Endodermal cell (in vitro differentiated cells): Measurements from ENCODE around the gene KRTAP1-1. TPM values are rescaled to one million over a fixed set of nuclear protein-coding genes. Genes with fewer than 3 reads are reported as not detected.
"Not testable (repeated sequence)": the region's sequence is repeated elsewhere in the genome, so short reads cannot be mapped to it uniquely, and the experiment has no call there.

Source experiments
- DNase-seq: peaks from one replicate; pipeline ENCODE4 v3.0.0-alpha.2; 2017
- H3K27ac ChIP-seq: 2 replicates; pipeline ENCODE4 v1.5.1; 2013; ENCODE audit warnings: mild to moderate bottlenecking, low read depth, low read length, moderate library complexity
- H3K27me3 ChIP-seq: 2 replicates; pipeline ENCODE4 v1.6.1; 2013; ENCODE audit warnings: mild to moderate bottlenecking, low read length, moderate library complexity; ENCODE audit not compliant: insufficient read depth, control insufficient read depth, poor library complexity, severe bottlenecking
- H3K36me3 ChIP-seq: 2 replicates; pipeline ENCODE4 v1.7.0; 2013; ENCODE audit warnings: mild to moderate bottlenecking, low read length, moderate library complexity; ENCODE audit not compliant: control insufficient read depth, insufficient read depth
- H3K4me1 ChIP-seq: one replicate; pipeline ENCODE4 v1.7.0; 2013; ENCODE audit warnings: low read length; ENCODE audit not compliant: control insufficient read depth, insufficient read depth
- H3K4me3 ChIP-seq: 2 replicates; pipeline ENCODE4 v1.5.1; 2013; ENCODE audit warnings: mild to moderate bottlenecking, low read length, moderate library complexity
- H3K9ac ChIP-seq: 2 replicates; pipeline ENCODE4 v1.6.1; 2013; ENCODE audit warnings: mild to moderate bottlenecking, low read length, moderate library complexity; ENCODE audit not compliant: poor library complexity, severe bottlenecking; ENCODE audit errors: extremely low read depth
- H3K9me3 ChIP-seq: 2 replicates; pipeline ENCODE4 v1.6.1; 2013; ENCODE audit warnings: mild to moderate bottlenecking, low read length, moderate library complexity; ENCODE audit not compliant: control insufficient read depth
- H3K27ac Mint-ChIP-seq: 2 replicates; pipeline ENCODE4 v1.8.0; 2020; ENCODE audit warnings: mixed read lengths
- H3K27me3 Mint-ChIP-seq: 2 replicates; pipeline ENCODE4 v1.8.0; 2021; ENCODE audit warnings: mild to moderate bottlenecking, mixed read lengths; ENCODE audit not compliant: insufficient read depth
- H3K36me3 Mint-ChIP-seq: 2 replicates; pipeline ENCODE4 v1.8.0; 2020; ENCODE audit warnings: low read depth, mixed read lengths
- H3K4me1 Mint-ChIP-seq: 2 replicates; pipeline ENCODE4 v1.8.0; 2020; ENCODE audit warnings: mixed read lengths
- H3K4me3 Mint-ChIP-seq: 2 replicates; pipeline ENCODE4 v1.8.0; 2020; ENCODE audit warnings: mild to moderate bottlenecking, moderate library complexity, mixed read lengths
- H3K9me3 Mint-ChIP-seq: 2 replicates; pipeline ENCODE4 v1.8.0; 2020; ENCODE audit warnings: mild to moderate bottlenecking, mixed read lengths
- WGBS, 2 experiments: methylation state at CpG; one replicate each; pipeline versions ENCODE4 v1.1.5 to v1.1.7; 2013; ENCODE audit warnings: missing lambda C conversion rate in 2 of 2, mixed read lengths in 1 of 2; ENCODE audit not compliant: insufficient coverage in 1 of 2, insufficient read length in 1 of 2; 5-methylcytosine and 5-hydroxymethylcytosine counted together
- total RNA-seq, 2 donors: library from RNA; stranded (reverse); fragmentation: NEBNext Ultra II Directional in 1 of 2; extraction: Animal tissue kit (Norgen Biotek cat#: 25700) in 1 of 2; gene quantifications; 2 replicates in 1 of 2; 3 replicates in 1 of 2; pipeline ENCODE4 v1.2.1, GENCODE V29; 2021
- TF ChIP-seq, protein P1 (sequence below): fragments of 200-600 bp; sonication (generic); conservative IDR thresholded peaks from 2 replicates; pipeline ENCODE4 v1.5.0; 2021; ENCODE audit warnings: antibody characterized with exemption, mild to moderate bottlenecking

Gene KRTAP1-1
- total RNA-seq, 2 donors from 2014 or later, result not detected

DNA sequence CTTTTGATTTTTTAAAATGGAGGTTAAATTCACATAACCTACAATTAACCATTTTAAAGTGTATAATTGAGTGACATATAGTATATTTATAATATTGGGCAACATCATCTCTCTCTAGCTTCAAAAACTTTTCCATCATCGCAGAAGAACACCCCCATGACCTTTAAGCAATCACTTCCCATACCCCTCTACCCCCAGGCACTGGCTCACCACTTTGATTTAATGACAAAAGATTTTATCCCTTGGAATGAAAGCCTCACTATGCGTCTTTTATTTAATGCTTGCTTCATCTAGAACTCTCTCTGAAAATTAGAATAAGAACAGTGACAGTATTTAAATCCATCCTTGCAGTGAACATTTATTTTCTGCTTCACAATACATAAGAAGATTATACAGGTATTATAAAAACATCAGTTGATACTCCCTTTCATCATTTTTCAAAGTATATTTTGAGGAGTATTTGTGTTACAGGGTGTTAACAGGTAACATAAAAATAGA lies 3.3 kb downstream of the KRTAP1-1 start:
- Mint-ChIP-seq H3K4me3 (no peak overlapping the region), H3K4me1 (peaks cover 2% of the 10 kb centered on the region), H3K36me3 (no peaks in the 10 kb centered on the region), H3K27me3 (no peaks in the 10 kb centered on the region), H3K9me3 (no peaks in the 10 kb centered on the region), H3K27ac (no peak overlapping the region)
- 82% methylated on average over 2 of the region's 2 CpGs; no CpG with 5 or more reads in 1 of the 2 experiments for WGBS, 2 experiments
- no peaks in the 10 kb centered on the region for H3K27me3 ChIP-seq
- no peak overlapping the region for H3K4me3 ChIP-seq
- no peak overlapping the region for H3K27ac ChIP-seq
- H3K9me3 ChIP-seq, result no peaks in the 10 kb centered on the region
- no peak overlapping the region for H3K9ac ChIP-seq
- no peak for DNase-seq
- no peaks in the 10 kb centered on the region for H3K36me3 ChIP-seq
- TF ChIP-seq, protein P1, sequence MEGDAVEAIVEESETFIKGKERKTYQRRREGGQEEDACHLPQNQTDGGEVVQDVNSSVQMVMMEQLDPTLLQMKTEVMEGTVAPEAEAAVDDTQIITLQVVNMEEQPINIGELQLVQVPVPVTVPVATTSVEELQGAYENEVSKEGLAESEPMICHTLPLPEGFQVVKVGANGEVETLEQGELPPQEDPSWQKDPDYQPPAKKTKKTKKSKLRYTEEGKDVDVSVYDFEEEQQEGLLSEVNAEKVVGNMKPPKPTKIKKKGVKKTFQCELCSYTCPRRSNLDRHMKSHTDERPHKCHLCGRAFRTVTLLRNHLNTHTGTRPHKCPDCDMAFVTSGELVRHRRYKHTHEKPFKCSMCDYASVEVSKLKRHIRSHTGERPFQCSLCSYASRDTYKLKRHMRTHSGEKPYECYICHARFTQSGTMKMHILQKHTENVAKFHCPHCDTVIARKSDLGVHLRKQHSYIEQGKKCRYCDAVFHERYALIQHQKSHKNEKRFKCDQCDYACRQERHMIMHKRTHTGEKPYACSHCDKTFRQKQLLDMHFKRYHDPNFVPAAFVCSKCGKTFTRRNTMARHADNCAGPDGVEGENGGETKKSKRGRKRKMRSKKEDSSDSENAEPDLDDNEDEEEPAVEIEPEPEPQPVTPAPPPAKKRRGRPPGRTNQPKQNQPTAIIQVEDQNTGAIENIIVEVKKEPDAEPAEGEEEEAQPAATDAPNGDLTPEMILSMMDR, result no peak
- no peaks in the 10 kb centered on the region for H3K4me1 ChIP-seq

DNA sequence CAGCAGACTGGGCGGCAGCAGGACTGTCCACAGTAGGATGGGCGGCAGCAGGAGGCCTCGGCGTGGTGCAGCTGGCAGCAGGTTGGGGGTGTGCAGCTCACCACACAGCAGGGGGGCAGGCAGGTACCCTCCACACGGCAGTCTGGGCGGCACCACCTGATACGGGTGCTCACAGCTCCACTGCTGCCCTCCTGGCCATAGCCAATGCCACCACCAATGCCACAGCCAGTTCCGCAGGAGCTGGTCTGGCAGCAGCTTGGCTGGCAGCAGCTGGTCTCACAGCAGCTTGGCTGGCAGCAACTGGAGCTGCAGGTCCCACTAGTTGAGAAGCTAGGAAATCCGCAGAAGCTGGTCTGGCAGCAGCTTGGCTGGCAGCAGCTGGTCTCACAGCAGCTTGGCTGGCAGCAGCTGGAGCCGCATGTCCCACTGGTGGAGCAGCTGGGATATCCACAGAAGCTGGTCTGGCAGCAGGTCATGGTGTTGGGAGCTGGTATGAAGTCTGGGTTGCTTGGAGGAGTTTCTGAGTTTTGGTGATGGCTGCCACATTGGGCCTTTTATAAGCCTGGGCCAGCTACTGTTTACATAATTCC lies 6.8 kb downstream of the KRTAP1-1 start, which contains the start of gene KRTAP1-3:
TSS of gene KRTAP1-3 (minus strand) at position 529 of the 590 bp plus-strand sequence. CDS start at position 476, 53 bp downstream.
- H3K27me3 ChIP-seq, H3K36me3 Mint-ChIP-seq, H3K4me1 ChIP-seq, H3K4me3 ChIP-seq, H3K9ac ChIP-seq, DNase-seq, H3K27me3 Mint-ChIP-seq, H3K27ac Mint-ChIP-seq, H3K4me3 Mint-ChIP-seq, H3K27ac ChIP-seq, H3K4me1 Mint-ChIP-seq, H3K9me3 ChIP-seq, H3K36me3 ChIP-seq, H3K9me3 Mint-ChIP-seq: not testable (repeated sequence)
- WGBS, 2 experiments, result 96 to 100% methylated on average over 4 to 7 of the region's 10 CpGs

DNA sequence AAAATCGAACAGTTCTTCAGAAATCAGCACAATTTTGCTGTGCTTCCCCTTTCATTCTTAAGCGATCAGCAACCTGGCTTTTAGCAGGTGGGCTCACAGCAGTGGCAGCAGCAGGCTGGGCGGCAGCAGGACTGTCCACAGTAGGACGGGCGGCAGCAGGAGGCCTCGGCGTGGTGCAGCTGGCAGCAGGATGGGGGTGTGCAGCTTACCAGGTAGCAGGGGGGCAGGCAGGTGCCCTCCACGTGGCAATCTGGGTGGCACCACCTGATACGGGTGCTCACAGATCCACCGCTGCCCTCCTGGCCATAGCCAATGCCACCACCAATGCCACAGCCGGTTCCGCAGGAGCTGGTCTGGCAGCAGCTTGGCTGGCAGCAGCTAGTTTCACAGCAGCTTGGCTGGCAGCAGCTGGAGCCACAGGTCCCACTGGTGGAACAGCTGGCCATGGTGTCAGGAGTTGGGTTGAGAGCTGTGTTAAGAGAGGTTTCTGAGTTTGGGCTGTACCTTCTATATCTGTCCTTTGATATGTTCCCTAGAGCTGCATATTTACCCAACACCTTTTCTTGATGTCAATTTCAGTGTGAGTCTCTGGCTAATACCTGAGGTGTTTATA lies 11.5 kb downstream of the KRTAP1-1 start, which contains the start of gene KRTAP1-4:
TSS of gene KRTAP1-4 (minus strand) at position 563 of the 613 bp plus-strand sequence. CDS start at position 446, 117 bp downstream.
- TF ChIP-seq, protein P1, result no peak
- Histone ChIP-seq H3K9me3 (no peaks in the 10 kb centered on the region), H3K4me3 (no peak within 1 kb of the TSS), H3K9ac (no peak within 1 kb of the TSS), H3K4me1 (no peaks in the 10 kb centered on the region), H3K27ac (no peak within 1 kb of the TSS), H3K36me3 (no peaks in the 10 kb centered on the region), H3K27me3 (no peaks in the 10 kb centered on the region)
- no peaks in the 10 kb centered on the region for H3K9me3 Mint-ChIP-seq
- DNase-seq, result no peak
- H3K27me3 Mint-ChIP-seq, result peaks cover under 1% of the 10 kb centered on the region
- H3K4me3 Mint-ChIP-seq, result no peak within 1 kb of the TSS
- no peaks in the 10 kb centered on the region for H3K36me3 Mint-ChIP-seq
- WGBS, 2 experiments, result 95 to 96% methylated on average over 2 to 12 of the region's 12 CpGs
- no peak within 1 kb of the TSS for H3K27ac Mint-ChIP-seq
- no peaks in the 10 kb centered on the region for H3K4me1 Mint-ChIP-seq
